ENCODE data around the gene C16orf86.

DNA sequence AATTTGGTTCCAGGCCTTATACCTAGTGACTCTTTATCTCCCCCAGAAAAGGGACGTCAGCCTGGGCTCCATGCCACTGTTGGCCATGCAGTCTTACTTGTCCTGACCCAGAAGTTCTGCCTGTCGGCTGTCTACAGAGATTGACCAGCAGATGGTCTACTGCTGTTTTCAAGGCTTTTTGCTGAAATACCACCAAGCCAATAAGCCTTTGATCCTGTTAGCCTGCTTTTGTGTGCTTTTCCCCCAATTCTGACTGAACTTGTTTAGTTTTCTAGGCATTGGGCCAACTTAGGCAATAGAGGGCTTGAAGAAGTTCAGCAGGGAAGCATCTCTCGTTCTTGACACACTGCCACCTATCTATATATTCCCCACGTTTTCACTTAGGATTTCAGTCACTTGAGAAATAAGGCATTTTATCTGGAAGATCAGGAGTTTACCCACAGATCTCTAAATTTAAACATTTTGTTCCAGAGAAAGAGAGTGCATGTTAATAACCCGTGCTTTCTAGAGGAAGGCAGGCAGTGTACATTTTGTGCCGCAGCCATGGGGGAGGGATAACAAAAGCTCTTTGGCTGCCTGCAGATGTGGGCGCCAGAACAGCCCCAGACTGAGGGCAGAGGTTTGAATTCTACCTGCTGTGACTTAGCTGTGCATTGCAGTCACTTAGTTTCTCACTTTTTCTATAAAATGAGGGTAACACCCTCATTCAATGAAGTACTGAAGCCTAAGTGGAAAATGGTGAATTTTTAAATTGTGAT, 34.0 kb upstream of the C16orf86 start:
- TF ChIP-seq CTCF (IDR thresholded peaks at IDR 0.05; ENCODE audit: low read length) (no peak), EZH2 (optimal IDR thresholded peaks at IDR 0.05; ENCODE audit: low read depth, low read length) (no peak)

All from MM.1S (cell line).